GM18907 (cell line): ENCODE measurements around the gene SYT13.

Source experiments
- ATAC-seq: cut with Tn5 transposase; IDR thresholded peaks from one replicate; pipeline ENCODE4 v1.9.1; 2021; ENCODE audit warnings: mild to moderate bottlenecking, moderate library complexity; ENCODE audit not compliant: unreplicated experiment

Gene SYT13

GRCh38 chr11:45224766-45225165 is 61.4 kb downstream of the SYT13 start:
- no peak for ATAC-seq

- no peak for ATAC-seq
These were observed 62.6 kb downstream of the SYT13 start for GRCh38 chr11:45223496-45223895.

- no peak for ATAC-seq
These were observed 66.7 kb downstream of the SYT13 start for GRCh38 chr11:45219411-45219810.

GRCh38 chr11:45218705-45219104 is 67.4 kb downstream of the SYT13 start:
- ATAC-seq = no peak

- no peak for ATAC-seq
These were observed 68.2 kb downstream of the SYT13 start for GRCh38 chr11:45217991-45218390.

GRCh38 chr11:45216901-45217300 is 69.2 kb downstream of the SYT13 start:
- ATAC-seq = no peak

- no peak for ATAC-seq
These were observed 70.1 kb downstream of the SYT13 start for GRCh38 chr11:45216031-45216430.

- no peak for ATAC-seq
These were observed 70.9 kb downstream of the SYT13 start for GRCh38 chr11:45215098-45215865.

GRCh38 chr11:45213717-45214116 is 72.4 kb downstream of the SYT13 start:
- no peak for ATAC-seq

GRCh38 chr11:45213316-45213665 is 72.8 kb downstream of the SYT13 start:
- no peak for ATAC-seq

- ATAC-seq = no peak
These were observed 73.4 kb downstream of the SYT13 start for GRCh38 chr11:45212566-45213315.

GRCh38 chr11:45211732-45212131 is 74.4 kb downstream of the SYT13 start:
- ATAC-seq = no peak

GRCh38 chr11:45210846-45211245 is 75.3 kb downstream of the SYT13 start:
- ATAC-seq = no peak

GRCh38 chr11:45209891-45210699 is 76.0 kb downstream of the SYT13 start:
- no peak for ATAC-seq

GRCh38 chr11:45209000-45209879 is 76.9 kb downstream of the SYT13 start:
- ATAC-seq = no peak

GRCh38 chr11:45208135-45208534 is 78.0 kb downstream of the SYT13 start:
- ATAC-seq = no peak

- no peak for ATAC-seq
These were observed 80.2 kb downstream of the SYT13 start for GRCh38 chr11:45205978-45206377.

- ATAC-seq = no peak
These were observed 81.4 kb downstream of the SYT13 start for GRCh38 chr11:45204761-45205160.

- ATAC-seq = no peak
These were observed 92.4 kb downstream of the SYT13 start for GRCh38 chr11:45193695-45194094.
